Type B pancreatic cell (in vitro differentiated cells): ENCODE data around the gene TARP.
"Not testable (repeated sequence)": the region's sequence is repeated elsewhere in the genome, so short reads cannot be mapped to it uniquely, and the experiment has no call there.

Experiments used
- DNase-seq: peaks from one replicate; pipeline ENCODE4 v3.0.0; 2021; ENCODE audit warnings: mixed read lengths; ENCODE audit not compliant: unreplicated experiment; ENCODE audit errors: extremely low spot score
- H3K27ac Mint-ChIP-seq: 2 replicates; pipeline ENCODE4 v1.8.0; 2021; ENCODE audit warnings: mild to moderate bottlenecking, mixed read lengths
- H3K27me3 Mint-ChIP-seq: 2 replicates; pipeline ENCODE4 v1.8.0; 2021; ENCODE audit warnings: mixed read lengths
- H3K36me3 Mint-ChIP-seq: 2 replicates; pipeline ENCODE4 v1.8.0; 2021; ENCODE audit warnings: mixed read lengths
- H3K4me1 Mint-ChIP-seq: one replicate; pipeline ENCODE4 v1.8.0; 2021; ENCODE audit warnings: mixed read lengths; ENCODE audit not compliant: unreplicated experiment
- H3K4me3 Mint-ChIP-seq: 2 replicates; pipeline ENCODE4 v1.8.0; 2021; ENCODE audit warnings: mild to moderate bottlenecking, mixed read lengths
- H3K9me3 Mint-ChIP-seq: 2 replicates; pipeline ENCODE4 v1.8.0; 2021; ENCODE audit warnings: mixed read lengths
- CTCF ChIP-seq: fragments of 200-600 bp; sonication (generic); conservative IDR thresholded peaks from 2 replicates; pipeline ENCODE4 v1.5.0; 2021; ENCODE audit warnings: antibody characterized with exemption, mild to moderate bottlenecking

The TARP gene

GRCh38 chr7:38257350-38257677 is 16.1 kb downstream of the TARP start:
- Mint-ChIP-seq H3K9me3 (no peaks in the 10 kb centered on the region), H3K27me3 (no peaks in the 10 kb centered on the region), H3K27ac (no peak overlapping the region), H3K36me3 (no peaks in the 10 kb centered on the region), H3K4me1 (no peaks in the 10 kb centered on the region), H3K4me3 (no peak overlapping the region)
- TF ChIP-seq CTCF: no peak
- no peak for DNase-seq

GRCh38 chr7:38249849-38250248 is 23.6 kb downstream of the TARP start:
- H3K9me3 Mint-ChIP-seq, H3K36me3 Mint-ChIP-seq, H3K27me3 Mint-ChIP-seq, DNase-seq, H3K4me1 Mint-ChIP-seq, H3K27ac Mint-ChIP-seq, H3K4me3 Mint-ChIP-seq: not testable (repeated sequence)

GRCh38 chr7:38248069-38248567 is 25.3 kb downstream of the TARP start:
- H3K9me3 Mint-ChIP-seq: no peaks in the 10 kb centered on the region
- no peaks in the 10 kb centered on the region for H3K36me3 Mint-ChIP-seq
- no peak for DNase-seq
- no peak overlapping the region for H3K27ac Mint-ChIP-seq
- no peaks in the 10 kb centered on the region for H3K4me1 Mint-ChIP-seq
- H3K4me3 Mint-ChIP-seq: no peak overlapping the region
- TF ChIP-seq CTCF: no peak
- peaks cover 3% of the 10 kb centered on the region for H3K27me3 Mint-ChIP-seq

GRCh38 chr7:38245409-38245977 is 27.9 kb downstream of the TARP start:
- Mint-ChIP-seq H3K4me1 (no peaks in the 10 kb centered on the region), H3K27me3 (peaks cover 3% of the 10 kb centered on the region), H3K36me3 (no peaks in the 10 kb centered on the region), H3K9me3 (no peaks in the 10 kb centered on the region), H3K27ac (no peak overlapping the region), H3K4me3 (no peak overlapping the region)
- TF ChIP-seq CTCF: no peak
- DNase-seq: no peak

- H3K36me3 Mint-ChIP-seq: no peaks in the 10 kb centered on the region
- no peak overlapping the region for H3K27ac Mint-ChIP-seq
- H3K4me1 Mint-ChIP-seq: no peaks in the 10 kb centered on the region
- H3K4me3 Mint-ChIP-seq: no peak overlapping the region
- no peak for TF ChIP-seq CTCF
- no peak for DNase-seq
- H3K9me3 Mint-ChIP-seq: no peaks in the 10 kb centered on the region
- H3K27me3 Mint-ChIP-seq: peaks cover 3% of the 10 kb centered on the region
Measured at GRCh38 chr7:38244516-38244915, 28.9 kb downstream of the TARP start.

GRCh38 chr7:38243345-38243744 is 30.1 kb downstream of the TARP start:
- not testable (repeated sequence) for H3K9me3 Mint-ChIP-seq, H3K36me3 Mint-ChIP-seq, H3K27ac Mint-ChIP-seq, H3K4me3 Mint-ChIP-seq, H3K27me3 Mint-ChIP-seq, DNase-seq, H3K4me1 Mint-ChIP-seq

GRCh38 chr7:38242814-38243213 is 30.6 kb downstream of the TARP start:
- Mint-ChIP-seq H3K27ac (no peak overlapping the region), H3K9me3 (no peaks in the 10 kb centered on the region), H3K27me3 (peaks cover 3% of the 10 kb centered on the region), H3K4me3 (no peak overlapping the region), H3K36me3 (no peaks in the 10 kb centered on the region), H3K4me1 (no peaks in the 10 kb centered on the region)
- DNase-seq: no peak
- no peak for TF ChIP-seq CTCF
